ENCODE measurements around the gene ASB2.

DNA sequence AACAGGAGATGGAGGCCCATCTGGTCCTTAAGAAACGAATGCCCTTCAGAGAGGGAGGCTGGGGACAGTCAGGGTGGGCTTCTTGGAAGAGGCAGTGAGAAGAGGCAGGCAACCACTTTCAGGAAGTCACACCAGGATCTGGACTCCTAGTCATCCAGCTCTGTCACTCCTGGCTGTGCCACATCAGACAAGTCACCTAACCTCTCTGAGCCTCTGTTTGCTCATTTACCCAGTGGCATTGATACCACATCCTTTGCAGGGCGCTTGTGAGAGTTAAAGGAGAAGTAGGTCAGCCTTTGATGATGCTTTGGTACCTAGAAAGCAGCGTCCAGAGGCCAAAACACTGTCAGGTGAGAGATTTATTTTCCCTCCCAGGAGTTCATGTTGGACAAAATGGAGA is 31.9 kb upstream of the ASB2 start:
- TF ChIP-seq, protein P1, sequence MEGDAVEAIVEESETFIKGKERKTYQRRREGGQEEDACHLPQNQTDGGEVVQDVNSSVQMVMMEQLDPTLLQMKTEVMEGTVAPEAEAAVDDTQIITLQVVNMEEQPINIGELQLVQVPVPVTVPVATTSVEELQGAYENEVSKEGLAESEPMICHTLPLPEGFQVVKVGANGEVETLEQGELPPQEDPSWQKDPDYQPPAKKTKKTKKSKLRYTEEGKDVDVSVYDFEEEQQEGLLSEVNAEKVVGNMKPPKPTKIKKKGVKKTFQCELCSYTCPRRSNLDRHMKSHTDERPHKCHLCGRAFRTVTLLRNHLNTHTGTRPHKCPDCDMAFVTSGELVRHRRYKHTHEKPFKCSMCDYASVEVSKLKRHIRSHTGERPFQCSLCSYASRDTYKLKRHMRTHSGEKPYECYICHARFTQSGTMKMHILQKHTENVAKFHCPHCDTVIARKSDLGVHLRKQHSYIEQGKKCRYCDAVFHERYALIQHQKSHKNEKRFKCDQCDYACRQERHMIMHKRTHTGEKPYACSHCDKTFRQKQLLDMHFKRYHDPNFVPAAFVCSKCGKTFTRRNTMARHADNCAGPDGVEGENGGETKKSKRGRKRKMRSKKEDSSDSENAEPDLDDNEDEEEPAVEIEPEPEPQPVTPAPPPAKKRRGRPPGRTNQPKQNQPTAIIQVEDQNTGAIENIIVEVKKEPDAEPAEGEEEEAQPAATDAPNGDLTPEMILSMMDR (IDR thresholded peaks at IDR 0.05), result no peak
- TF ChIP-seq POLR2A (IDR thresholded peaks at IDR 0.05) (no peak), POLR2AphosphoS5 (IDR thresholded peaks at IDR 0.05; ENCODE audit: insufficient read depth in 1 of 2, low read depth in 1 of 2) (no peak)
